ENCODE data around the gene IFTAP. TPM values are rescaled to one million over a fixed set of nuclear protein-coding genes. Genes with fewer than 3 reads are reported as not detected.

IFTAP gene
- polyA plus RNA-seq, 1 of the 3 experiments (the other 2 are of a cell fraction) = 21.8 TPM

GRCh38 chr11:36622431-36623136, 28.3 kb downstream of the IFTAP start:
- Histone ChIP-seq H4K20me1 (ENCODE audit: insufficient read depth) (no peaks in the 10 kb centered on the region), H3K9ac (no peak overlapping the region), H2AFZ (ENCODE audit: low read depth) (no peak overlapping the region), H3K9me3 (no peaks in the 10 kb centered on the region), H3F3A (replicated peaks; ENCODE audit: insufficient read depth) (no peaks in the 10 kb centered on the region), H3K4me2 (no peak overlapping the region), H3K4me3 (ENCODE audit: low read depth in 2 of 2, low read length in 1 of 2) (no peak overlapping the region), H3K36me3 (replicated peaks in 1 of 2; ENCODE audit: control insufficient read depth in 1 of 2, insufficient read depth in 2 of 2, low read length in 1 of 2) (peaks cover 0 to 2% of the 10 kb centered on the region in 2 experiments), H3K79me2 (ENCODE audit: insufficient read depth) (no peaks in the 10 kb centered on the region), H3K27me3 (ENCODE audit: insufficient read depth) (no peaks in the 10 kb centered on the region), H3K27ac (ENCODE audit: low read depth in 2 of 2, low read length in 1 of 2) (peak overlapping the region in 1 of 2 experiments; percentile 100; a peak in 2 of 4 replicates), H3K4me1 (ENCODE audit: control insufficient read depth in 1 of 2, insufficient read depth in 2 of 2, low read depth in 1 of 2, low read length in 1 of 2) (peaks cover 16 to 52% of the 10 kb centered on the region in 2 experiments; a peak in 3 of 4 replicates), H3K9me2 (no peaks in the 10 kb centered on the region)
- ChIA-PET CTCF (interaction anchor here (0.6 to 5.8 kb wide), 23 partner anchors 9 to 388 kb away, joined by 3 to 144 read pairs (median 4); partner anchors contain the start of genes RAG1 and TRAF6), POLR2A (interaction anchor here (1.3 kb wide), 1 partner anchor 58 kb away, joined by 6 read pairs; no protein-coding TSS in a partner anchor)
- TF ChIP-seq RXRA (IDR thresholded peaks at IDR 0.05; ENCODE audit: borderline replicate concordance, low read depth) (no peak), POLR2AphosphoS5 (IDR thresholded peaks at IDR 0.05; ENCODE audit: low read depth, low read length) (no peak), RAD21 (IDR thresholded peaks at IDR 0.05; ENCODE audit: low read length) (peak; percentile 98), TCF12 (IDR thresholded peaks at IDR 0.05) (no peak), GATA2 (CRISPR knock-in tag; IDR thresholded peaks at IDR 0.05) (no peak), NRF1 (IDR thresholded peaks at IDR 0.05; ENCODE audit: low read depth, low read length) (no peak), FOSL2 (IDR thresholded peaks at IDR 0.05; ENCODE audit: borderline replicate concordance, low read depth) (no peak), EZH2phosphoT487 (IDR thresholded peaks at IDR 0.05; ENCODE audit: borderline replicate concordance, low read depth) (no peak), REST (IDR thresholded peaks at IDR 0.05; ENCODE audit: low read depth, low read length) (no peak), SMC3 (IDR thresholded peaks at IDR 0.05; ENCODE audit: low read depth, low read length) (peak; percentile 94), MEF2A (IDR thresholded peaks at IDR 0.05; ENCODE audit: borderline replicate concordance, low read depth) (no peak), GABPA (IDR thresholded peaks at IDR 0.05; ENCODE audit: low read depth) (no peak), ELF1 (IDR thresholded peaks at IDR 0.05) (no peak), IRF3 (IDR thresholded peaks at IDR 0.05; ENCODE audit: low read depth, low read length) (no peak), EP300 (IDR thresholded peaks at IDR 0.05; ENCODE audit: borderline replicate concordance in 1 of 2, low read depth in 1 of 2, low read length in 1 of 2) (no peak), CTCF (IDR thresholded peaks at IDR 0.05) (peak; percentile 83), SIN3A (IDR thresholded peaks at IDR 0.05; ENCODE audit: borderline replicate concordance, low read depth, low read length) (no peak), RFX5 (IDR thresholded peaks at IDR 0.05; ENCODE audit: low read length) (peak; percentile 47; the same call in 1 of the 2 replicates), MAX (IDR thresholded peaks at IDR 0.05; ENCODE audit: low read depth) (no peak), PBX3 (IDR thresholded peaks at IDR 0.05) (no peak)
- WGBS (ENCODE audit: low lambda C conversion rate) = 76% methylated on average over 3 of the region's 3 CpGs
- peak; percentile 32 for DNase-seq

Measured in SK-N-SH (cell line).